ENCODE measurements around the gene PCDHGB5. TPM values are rescaled to one million over a fixed set of nuclear protein-coding genes. Genes with fewer than 3 reads are reported as not detected.

PCDHGB5 gene
- total RNA-seq: 3.3 and 5.9 TPM in 2 replicates

DNA sequence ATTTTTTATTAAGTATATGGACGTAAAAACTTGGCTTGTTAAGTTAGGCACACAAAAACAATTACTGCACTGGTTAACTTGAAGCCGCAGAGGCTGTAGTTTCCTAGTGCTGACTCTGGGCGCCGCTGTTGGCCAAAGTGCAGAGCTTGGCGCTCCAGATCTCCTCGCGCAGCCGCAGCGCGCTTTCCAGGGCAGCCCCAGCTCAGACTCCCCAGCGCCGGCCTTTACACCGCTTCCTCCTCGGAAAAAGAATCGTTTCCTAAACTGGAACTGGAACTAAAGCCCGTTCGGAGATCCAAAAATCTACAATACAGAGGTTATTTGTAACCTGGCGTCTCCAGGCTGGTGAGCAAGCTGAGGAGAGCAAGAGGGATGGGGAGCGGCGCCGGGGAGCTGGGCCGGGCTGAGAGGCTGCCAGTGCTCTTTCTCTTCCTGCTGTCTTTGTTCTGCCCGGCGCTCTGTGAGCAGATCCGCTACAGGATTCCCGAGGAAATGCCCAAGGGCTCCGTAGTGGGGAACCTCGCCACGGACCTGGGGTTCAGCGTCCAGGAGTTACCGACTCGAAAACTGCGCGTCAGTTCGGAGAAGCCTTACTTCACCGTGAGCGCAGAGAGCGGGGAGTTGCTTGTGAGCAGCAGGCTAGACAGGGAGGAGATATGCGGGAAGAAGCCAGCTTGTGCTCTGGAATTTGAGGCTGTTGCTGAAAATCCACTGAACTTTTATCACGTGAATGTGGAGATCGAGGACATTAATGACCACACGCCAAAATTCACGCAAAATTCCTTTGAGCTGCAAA is at the start of gene PCDHGB5:
PCDHGB5 (plus strand) TSS at position 192 of the 796 bp plus-strand sequence; CDS start at position 373, 181 bp downstream.

DNA sequence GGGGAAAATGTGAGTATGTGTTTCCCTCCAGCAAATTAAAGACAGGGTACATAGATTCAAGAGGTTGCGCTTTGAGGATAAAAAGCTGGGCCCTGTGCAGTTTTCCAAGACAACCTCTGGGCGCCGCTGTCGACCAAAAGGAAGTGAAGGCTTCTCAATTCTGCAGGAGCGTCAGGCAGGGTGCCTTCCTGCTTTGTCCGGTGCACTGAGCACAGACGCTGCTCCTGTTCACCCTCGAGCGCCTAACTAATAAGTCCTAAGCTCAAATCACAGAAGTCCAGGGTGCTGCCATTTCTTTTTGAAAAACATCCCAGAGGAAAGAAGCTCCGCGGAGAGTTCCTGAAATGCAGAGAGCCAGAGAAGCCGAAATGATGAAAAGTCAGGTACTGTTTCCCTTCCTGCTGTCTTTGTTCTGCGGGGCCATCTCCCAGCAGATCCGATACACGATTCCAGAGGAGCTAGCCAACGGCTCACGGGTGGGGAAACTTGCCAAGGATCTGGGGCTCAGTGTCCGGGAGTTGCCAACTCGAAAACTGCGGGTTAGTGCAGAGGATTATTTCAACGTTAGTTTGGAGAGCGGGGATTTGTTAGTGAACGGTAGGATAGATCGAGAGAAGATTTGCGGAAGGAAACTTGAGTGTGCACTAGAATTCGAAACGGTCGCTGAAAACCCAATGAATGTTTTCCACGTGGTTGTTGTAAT is 47.7 kb upstream of the PCDHGB5 start, which contains the start of gene PCDHGB1:
PCDHGB1 (plus strand) TSS at position 183 of the 703 bp plus-strand sequence; CDS start at position 345, 162 bp downstream.

DNA sequence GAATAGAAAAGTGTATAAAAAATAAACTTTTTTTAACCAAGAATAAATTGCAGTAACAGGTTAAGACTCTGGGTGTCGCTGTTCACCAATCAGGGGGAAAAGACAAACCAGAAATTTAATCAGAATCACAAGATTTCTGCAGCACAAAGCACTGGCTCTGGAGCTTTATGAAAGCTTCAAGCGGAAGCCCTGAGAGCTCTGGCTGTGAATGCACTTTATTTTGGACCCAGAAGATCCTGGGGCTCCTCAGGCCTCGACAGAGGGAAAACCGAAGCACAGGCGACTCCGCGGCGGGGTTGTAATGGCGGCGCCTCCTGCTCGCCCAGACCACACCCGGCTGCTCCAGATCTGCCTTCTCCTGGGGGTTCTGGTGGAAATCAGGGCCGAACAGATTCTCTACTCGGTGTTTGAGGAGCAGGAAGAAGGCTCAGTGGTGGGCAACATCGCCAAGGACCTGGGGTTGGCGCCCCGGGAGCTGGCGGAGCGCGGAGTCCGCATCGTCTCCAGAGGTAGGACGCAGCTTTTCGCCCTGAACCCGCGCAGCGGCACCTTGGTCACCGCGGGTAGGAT is 42.8 kb upstream of the PCDHGB5 start, which contains the start of gene PCDHGA4:
PCDHGA4 (plus strand) TSS at position 122 of the 570 bp plus-strand sequence; CDS start at position 209, 87 bp downstream.

DNA sequence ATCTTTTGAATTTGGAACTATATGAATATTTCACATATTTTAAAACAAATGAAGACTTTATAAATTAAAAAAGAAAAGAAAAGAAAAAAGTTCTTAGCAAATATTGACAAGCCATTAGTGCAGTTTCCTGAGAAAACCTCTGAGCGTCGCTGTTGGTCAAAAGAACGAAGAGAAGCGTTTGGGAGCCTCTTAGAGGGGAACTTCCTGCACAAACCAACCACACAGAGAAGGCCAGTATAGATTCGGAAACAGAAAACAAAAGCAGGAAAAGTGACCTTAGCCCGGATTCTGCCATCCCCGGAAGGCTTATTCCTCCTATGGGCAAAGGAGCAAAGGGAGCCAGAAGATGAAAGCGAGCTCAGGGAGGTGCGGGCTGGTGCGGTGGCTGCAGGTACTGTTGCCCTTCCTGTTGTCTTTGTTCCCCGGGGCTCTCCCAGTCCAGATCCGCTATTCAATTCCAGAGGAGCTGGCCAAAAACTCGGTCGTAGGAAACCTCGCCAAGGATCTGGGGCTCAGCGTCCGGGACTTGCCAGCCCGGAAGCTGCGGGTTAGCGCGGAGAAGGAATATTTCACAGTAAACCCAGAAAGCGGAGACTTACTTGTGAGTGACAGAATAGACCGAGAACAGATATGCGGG is 37.8 kb upstream of the PCDHGB5 start, which contains the start of gene PCDHGB2:
PCDHGB2 (plus strand) TSS at position 205 of the 637 bp plus-strand sequence; CDS start at position 347, 142 bp downstream.

DNA sequence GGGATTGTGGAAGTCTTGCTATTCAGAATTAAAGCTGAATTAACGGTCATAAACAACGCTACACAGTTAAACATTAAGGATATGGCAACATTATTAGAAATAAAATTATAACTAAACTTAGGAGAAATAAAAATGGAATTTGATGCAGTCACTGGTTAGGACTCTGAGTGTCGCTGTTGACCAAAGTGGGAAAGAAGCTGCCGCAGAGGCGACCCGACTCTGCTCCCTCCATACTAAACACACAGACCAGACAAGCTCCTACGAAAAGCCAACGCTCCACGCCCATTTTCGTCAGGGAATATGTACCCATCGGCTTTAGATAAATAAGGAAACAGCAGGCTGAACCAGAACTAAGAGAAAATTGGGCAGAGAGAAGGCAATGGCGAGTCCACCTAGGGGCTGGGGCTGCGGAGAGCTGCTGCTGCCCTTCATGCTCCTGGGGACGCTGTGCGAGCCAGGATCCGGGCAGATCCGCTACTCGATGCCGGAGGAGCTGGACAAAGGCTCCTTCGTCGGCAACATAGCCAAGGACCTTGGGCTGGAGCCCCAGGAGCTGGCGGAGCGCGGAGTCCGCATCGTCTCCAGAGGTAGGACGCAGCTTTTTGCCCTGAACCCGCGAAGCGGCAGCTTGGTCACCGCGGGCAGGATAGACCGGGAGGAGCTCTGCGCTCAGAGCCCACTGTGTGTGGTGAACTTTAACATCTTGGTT is 33.6 kb upstream of the PCDHGB5 start, which contains the start of gene PCDHGA5:
PCDHGA5 (plus strand) TSS at position 211 of the 709 bp plus-strand sequence; CDS start at position 380, 169 bp downstream.

DNA sequence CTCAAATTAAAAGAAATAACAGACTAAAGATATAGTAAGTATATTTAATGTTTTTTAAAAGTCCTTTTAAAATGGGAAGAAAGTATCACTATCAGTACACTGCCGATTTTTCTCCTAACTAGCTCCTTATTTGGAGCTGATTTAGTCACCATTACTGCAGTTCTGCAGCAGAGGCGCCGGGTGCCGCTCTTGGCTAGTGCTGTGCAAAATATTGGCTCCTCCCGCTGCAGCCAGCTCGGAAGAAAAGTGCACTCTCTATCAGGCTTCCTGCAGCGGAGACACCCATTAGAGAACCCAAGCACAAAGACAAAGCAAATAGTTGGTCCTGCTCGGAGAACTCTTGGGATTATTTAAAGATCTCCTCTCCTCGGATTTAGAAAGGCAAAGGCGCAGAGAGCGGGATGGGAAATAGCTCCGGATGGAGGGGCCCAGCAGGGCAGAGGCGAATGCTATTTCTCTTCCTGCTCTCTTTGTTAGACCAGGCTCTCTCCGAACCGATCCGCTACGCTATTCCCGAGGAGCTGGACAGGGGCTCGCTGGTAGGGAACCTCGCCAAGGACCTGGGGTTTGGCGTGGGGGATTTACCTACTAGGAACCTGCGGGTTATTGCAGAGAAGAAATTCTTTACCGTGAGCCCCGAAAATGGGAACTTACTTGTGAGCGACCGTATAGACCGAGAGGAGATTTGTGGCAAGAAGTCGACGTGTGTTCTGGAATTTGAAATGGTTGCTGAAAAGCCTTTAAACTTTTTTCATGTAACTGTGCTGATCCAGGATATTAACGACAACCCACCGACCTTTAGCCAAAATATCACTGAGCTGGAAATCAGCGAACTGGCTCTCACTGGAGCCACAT is 27.5 kb upstream of the PCDHGB5 start, which contains the start of gene PCDHGB3:
PCDHGB3 (plus strand) TSS at position 249 of the 855 bp plus-strand sequence; CDS start at position 402, 153 bp downstream.

DNA sequence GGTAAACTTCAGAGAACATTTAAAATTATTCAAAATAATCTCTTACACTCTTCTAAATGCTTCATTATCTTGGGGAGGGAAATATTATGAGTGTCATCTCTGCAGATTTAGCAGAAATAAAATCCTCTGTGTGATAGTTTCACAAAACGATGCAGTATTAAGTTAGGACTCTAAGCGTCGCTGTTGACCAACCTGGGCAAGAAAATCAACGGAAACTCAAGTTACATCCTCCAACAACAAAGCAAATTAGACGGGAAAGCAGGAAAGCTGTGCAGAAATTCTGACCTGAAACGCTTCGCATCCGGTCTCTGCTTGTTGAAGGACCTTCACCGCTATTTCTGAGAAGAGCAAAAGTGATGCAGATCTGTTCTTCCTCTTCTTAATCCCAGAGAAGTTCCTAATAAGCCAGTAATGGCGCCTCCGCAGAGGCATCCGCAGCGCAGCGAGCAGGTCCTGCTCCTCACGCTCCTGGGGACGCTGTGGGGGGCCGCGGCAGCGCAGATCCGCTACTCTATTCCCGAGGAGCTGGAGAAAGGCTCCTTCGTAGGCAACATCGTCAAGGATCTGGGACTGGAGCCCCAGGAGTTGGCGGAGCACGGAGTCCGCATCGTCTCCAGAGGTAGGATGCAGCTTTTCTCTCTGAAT is 24.0 kb upstream of the PCDHGB5 start, which contains the start of gene PCDHGA6:
PCDHGA6 (plus strand) TSS at position 219 of the 645 bp plus-strand sequence; CDS start at position 412, 193 bp downstream.

DNA sequence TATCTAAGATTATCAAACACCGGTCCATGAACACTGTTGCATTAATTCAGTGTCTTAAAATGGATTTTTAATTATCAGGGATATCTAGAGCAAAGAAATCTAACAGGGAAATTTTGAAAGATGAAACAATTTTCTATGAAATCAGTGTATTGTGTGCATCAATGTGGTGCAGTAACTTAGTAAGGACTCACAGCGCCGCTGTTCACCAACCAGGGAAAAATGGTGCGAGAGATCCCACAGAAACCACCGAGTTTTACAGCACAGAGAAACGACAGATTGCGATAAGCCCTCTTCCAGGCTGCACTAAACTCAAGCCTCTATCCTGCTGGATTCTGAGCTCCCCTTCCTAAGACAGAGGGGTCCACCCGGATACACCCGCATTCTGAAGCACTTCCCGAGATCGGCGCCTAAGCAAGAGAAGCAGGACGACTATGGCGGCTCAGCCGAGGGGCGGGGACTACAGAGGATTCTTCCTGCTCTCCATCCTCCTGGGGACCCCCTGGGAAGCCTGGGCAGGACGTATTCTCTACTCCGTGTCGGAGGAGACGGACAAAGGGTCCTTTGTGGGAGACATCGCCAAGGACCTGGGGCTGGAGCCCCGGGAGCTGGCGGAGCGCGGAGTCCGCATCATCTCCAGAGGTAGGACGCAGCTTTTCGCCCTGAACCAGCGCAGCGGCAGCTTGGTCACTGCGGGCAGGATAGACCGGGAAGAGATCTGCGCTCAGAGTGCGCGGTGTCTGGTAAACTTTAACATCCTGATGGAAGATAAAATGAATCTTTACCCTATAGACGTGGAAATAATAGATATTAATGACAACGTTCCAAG is 15.1 kb upstream of the PCDHGB5 start, which contains the start of gene PCDHGA7:
PCDHGA7 (plus strand) TSS at position 274 of the 826 bp plus-strand sequence; CDS start at position 432, 158 bp downstream.

DNA sequence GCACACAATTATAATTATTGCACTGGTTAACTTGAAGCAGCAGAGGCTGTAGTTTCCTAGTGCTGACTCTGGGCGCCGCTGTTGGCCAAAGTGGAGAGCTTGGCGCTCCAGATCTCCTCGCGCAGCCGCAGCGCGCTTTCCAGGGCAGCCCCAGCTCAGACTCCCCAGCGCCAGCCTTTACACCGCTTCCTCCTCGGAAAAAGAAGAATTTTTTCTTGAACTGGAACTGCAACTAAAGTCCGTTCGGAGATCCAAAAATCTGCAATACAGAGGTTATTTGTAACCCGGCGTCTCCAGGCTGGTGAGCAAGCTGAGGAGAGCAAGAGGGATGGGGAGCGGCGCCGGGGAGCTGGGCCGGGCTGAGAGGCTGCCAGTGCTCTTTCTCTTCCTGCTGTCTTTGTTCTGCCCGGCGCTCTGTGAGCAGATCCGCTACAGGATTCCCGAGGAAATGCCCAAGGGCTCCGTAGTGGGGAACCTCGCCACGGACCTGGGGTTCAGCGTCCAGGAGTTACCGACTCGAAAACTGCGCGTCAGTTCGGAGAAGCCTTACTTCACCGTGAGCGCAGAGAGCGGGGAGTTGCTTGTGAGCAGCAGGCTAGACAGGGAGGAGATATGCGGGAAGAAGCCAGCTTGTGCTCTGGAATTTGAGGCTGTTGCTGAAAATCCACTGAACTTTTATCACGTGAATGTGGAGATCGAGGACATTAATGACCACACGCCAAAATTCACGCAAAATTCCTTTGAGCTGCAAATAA is 10.0 kb upstream of the PCDHGB5 start, which contains the start of gene PCDHGB4:
PCDHGB4 (plus strand) TSS at position 142 of the 755 bp plus-strand sequence; CDS start at position 329, 187 bp downstream.

DNA sequence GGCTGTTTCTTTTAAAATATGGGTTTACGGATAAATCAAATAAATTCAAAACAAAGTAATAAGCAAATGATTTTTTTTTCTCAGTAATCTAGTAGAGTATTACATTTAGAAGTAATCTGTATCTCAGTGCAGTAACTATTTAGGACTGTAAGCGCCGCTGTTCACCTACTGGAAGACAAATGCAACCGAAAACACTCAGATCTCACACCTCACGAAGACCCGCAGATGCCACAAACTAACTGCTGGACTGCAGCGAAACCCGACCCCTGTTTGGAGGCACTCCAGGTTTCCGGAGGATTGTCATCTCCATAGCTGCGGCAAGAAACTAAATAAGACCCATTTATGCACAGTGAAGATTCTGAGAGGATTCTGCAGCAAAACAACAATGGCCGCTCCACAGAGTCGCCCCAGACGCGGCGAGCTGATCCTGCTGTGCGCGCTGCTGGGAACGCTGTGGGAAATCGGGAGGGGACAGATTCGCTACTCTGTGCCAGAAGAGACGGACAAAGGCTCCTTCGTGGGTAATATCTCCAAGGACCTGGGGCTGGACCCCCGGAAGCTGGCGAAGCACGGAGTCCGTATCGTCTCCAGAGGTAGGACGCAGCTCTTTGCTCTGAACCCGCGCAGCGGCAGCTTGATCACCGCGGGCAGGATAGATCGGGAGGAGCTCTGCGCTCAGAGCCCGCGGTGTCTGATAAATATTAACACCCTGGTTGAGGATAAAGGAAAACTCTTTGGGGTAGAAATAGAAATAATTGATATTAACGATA is 5.1 kb upstream of the PCDHGB5 start, which contains the start of gene PCDHGA8:
PCDHGA8 (plus strand) TSS at position 205 of the 770 bp plus-strand sequence; CDS start at position 386, 181 bp downstream.

DNA sequence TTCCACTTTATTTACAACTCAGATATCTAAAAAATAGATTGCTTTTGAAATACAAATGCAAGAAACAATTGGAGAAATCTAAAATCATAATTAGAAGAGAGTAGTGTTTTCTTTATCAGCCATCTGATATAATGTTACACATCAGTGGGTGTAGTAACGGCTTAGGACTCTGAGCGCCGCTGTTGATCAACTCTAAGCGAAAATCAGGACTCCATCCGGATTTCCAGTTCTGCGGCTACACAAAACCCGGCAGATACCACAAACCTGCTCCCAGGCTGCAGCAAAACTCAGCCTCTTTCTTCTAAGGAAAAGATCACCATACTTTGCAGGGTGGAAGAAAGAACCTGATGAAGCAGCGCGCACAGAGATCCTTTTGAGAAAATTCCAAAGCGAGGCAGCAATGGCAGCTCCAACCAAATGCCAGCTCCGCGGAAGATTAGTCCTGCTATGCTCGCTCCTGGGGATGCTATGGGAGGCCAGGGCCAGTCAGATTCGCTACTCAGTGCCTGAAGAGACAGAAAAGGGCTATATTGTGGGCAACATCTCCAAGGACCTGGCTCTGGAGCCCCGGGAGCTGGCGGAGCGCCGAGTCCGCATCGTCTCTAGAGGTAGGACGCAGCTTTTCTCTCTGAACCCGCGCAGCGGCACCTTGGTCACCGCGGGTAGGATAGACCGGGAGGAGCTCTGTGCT is 5.0 kb downstream of the PCDHGB5 start, which contains the start of gene PCDHGA9:
PCDHGA9 (plus strand) TSS at position 226 of the 691 bp plus-strand sequence; CDS start at position 401, 175 bp downstream.

DNA sequence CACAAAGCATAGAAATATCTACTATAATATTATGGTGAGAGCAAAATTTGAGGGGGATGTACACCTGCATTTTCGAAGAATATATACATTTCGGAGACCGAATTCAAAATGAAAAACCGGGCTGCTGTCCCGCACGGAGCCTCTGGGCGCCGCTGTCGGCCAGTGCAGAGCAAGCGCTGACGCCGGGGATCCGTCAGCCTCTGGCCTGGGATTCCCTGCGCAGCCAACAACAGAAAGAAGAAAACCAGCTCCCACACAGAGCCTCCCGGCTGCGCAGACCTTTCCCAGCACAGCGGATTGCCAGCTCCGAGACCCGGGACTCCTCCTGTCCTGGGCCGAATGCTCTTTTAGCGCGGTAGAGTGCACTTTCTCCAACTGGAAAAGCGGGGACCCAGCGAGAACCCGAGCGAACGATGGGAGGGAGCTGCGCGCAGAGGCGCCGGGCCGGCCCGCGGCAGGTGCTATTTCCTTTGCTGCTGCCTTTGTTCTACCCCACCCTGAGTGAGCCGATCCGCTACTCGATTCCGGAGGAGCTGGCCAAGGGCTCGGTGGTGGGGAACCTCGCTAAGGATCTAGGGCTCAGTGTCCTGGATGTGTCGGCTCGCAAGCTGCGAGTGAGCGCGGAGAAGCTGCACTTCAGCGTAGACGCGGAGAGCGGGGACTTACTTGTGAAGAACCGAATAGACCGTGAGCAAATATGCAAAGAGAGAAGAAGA is 10.2 kb downstream of the PCDHGB5 start, which contains the start of gene PCDHGB6:
PCDHGB6 (plus strand) TSS at position 232 of the 716 bp plus-strand sequence; CDS start at position 414, 182 bp downstream.

DNA sequence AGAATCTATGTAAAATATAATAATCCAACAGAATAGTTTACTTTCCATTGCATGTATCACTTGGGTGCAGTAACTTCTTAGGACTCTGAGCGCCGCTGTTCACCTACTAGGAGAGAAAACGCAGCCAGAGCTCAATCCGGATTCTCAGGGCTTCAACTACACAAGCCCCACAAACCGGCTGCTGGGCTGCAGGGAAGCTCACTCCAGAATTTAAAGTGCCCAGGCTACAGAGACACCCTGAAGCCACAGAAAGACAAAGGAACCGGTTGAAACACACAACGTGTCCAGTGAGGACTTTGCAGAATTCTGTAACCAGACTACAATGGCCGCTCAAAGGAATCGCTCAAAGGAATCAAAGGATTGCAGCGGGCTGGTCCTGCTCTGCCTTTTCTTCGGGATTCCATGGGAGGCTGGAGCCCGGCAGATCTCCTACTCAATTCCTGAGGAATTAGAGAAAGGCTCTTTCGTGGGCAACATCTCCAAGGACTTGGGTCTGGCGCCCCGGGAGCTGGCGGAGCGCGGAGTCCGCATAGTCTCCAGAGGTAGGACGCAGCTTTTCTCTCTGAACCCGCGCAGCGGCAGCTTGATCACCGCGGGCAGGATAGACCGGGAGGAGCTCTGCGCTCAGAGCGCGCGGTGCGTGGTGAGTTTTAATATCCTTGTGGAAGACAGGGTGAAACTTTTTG is 15.2 kb downstream of the PCDHGB5 start, which contains the start of gene PCDHGA10:
PCDHGA10 (plus strand) TSS at position 134 of the 686 bp plus-strand sequence; CDS start at position 323, 189 bp downstream.

DNA sequence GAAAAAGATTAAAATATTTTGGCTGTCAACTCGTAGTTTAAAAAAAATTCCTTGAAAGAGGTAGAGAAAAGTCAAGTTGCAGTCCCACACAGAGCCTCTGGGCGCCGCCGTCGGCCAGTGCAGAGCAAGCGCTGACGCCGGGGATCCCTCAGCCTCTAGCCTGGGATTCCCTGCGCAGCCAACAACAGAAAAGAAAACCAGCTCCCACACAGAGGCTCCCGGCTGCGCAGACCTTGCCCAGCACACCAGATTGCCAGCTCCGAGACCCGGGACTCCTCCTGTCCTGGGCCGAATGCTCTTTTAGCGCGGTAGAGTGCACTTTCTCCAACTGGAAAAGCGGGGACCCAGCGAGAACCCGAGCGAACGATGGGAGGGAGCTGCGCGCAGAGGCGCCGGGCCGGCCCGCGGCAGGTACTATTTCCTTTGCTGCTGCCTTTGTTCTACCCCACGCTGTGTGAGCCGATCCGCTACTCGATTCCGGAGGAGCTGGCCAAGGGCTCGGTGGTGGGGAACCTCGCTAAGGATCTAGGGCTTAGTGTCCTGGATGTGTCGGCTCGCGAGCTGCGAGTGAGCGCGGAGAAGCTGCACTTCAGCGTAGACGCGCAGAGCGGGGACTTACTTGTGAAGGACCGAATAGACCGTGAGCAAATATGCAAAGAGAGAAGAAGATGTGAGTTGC is 19.9 kb downstream of the PCDHGB5 start, which contains the start of gene PCDHGB7:
PCDHGB7 (plus strand) TSS at position 184 of the 679 bp plus-strand sequence; CDS start at position 367, 183 bp downstream.

Measured in hair follicular keratinocyte (primary cell).